Endothelial cell of umbilical vein (primary cell): ENCODE data around the gene CCDC157. TPM values are rescaled to one million over a fixed set of nuclear protein-coding genes. Genes with fewer than 3 reads are reported as not detected.

ENCODE experiments used
- BruUV-seq: library from RNA; stranded (reverse); fragments of 400-500 nt; replicated peaks from 2 replicates; lab custom pipeline; 2021; lab: Mats Ljungman, UMichigan
- CTCF ChIA-PET: fragments of 300-600, 350-600 bp; sonication (Branson Sonifier 250); formaldehyde crosslinking; loops from one replicate; lab custom pipeline; 2021; ENCODE audit warnings: antibody characterized with exemption, inconsistent platforms; lab: Charles Lee
- POLR2A ChIA-PET: fragments of 300-600, 350-600 bp; sonication (Branson Sonifier 250); formaldehyde crosslinking; loops from one replicate; lab custom pipeline; 2021; ENCODE audit warnings: antibody characterized with exemption, inconsistent platforms; lab: Charles Lee
- DNase-seq: peaks from one replicate; pipeline ENCODE4 v3.0.0-alpha.2; 2011; ENCODE audit warnings: low read depth, low spot score
- FAIRE-seq: peaks from 2 replicates; lab custom pipeline; 2011; peaks lifted over from hg19 to GRCh38; lab: Jason Lieb, UNC
- H2AFZ ChIP-seq: 2 replicates; pipeline ENCODE4 v1.6.0; 2012; ENCODE audit warnings: low read depth, low read length, control low read depth, inconsistent platforms
- H3K27ac ChIP-seq: 2 replicates; pipeline ENCODE4 v1.5.1; 2011; ENCODE audit warnings: low read depth, mild to moderate bottlenecking, control low read depth, low read length, moderate library complexity; ENCODE audit not compliant: insufficient read depth
- H3K27me3 ChIP-seq, 2 experiments: 2 replicates each; pipeline versions ENCODE4 v1.6.0 to v1.6.1; 2011; ENCODE audit warnings: low read length in 2 of 2, mixed read lengths in 1 of 2; ENCODE audit not compliant: control insufficient read depth in 2 of 2, insufficient read depth in 2 of 2
- H3K36me3 ChIP-seq, 2 experiments: 2 replicates in 1 of 2; 3 replicates in 1 of 2; pipeline ENCODE4 v1.5.1; 2011; ENCODE audit warnings: low read length in 2 of 2, mild to moderate bottlenecking in 1 of 2, moderate library complexity in 1 of 2; ENCODE audit not compliant: control insufficient read depth in 2 of 2, insufficient read depth in 2 of 2; ENCODE audit errors: extremely low read depth in 1 of 2
- H3K4me1 ChIP-seq: 3 replicates; pipeline ENCODE4 v1.5.1; 2011; ENCODE audit warnings: mild to moderate bottlenecking, low read length; ENCODE audit not compliant: control insufficient read depth, insufficient read depth; ENCODE audit errors: extremely low read depth
- H3K4me2 ChIP-seq: 2 replicates; pipeline ENCODE4 v1.6.1; 2011; ENCODE audit warnings: low read length, control low read depth, mixed read lengths; ENCODE audit not compliant: insufficient read depth
- H3K4me3 ChIP-seq, 3 experiments: fragments of 200-600 bp in 1 of 3; sonication (generic), shearing (Covaris generic) in 1 of 3; replicated peaks in 1 of 3; 2 replicates each; pipeline ENCODE4 v1.5.1; 2011 to 2016; ENCODE audit warnings: control low read depth in 3 of 3, low read length in 3 of 3, mild to moderate bottlenecking in 2 of 3, inconsistent platforms in 1 of 3, low read depth in 1 of 3, moderate library complexity in 1 of 3; ENCODE audit not compliant: insufficient read depth in 1 of 3
- H3K79me2 ChIP-seq: 2 replicates; pipeline ENCODE4 v1.6.0; 2012; ENCODE audit warnings: low read length, inconsistent platforms; ENCODE audit not compliant: control insufficient read depth, insufficient read depth
- H3K9ac ChIP-seq: replicated peaks from 2 replicates; pipeline ENCODE3; 2011; ENCODE audit warnings: low read length, control low read depth; ENCODE audit not compliant: insufficient read depth; ENCODE audit errors: extremely low read depth
- H3K9me1 ChIP-seq: replicated peaks from 3 replicates; pipeline ENCODE4 v1.6.0; 2011; ENCODE audit warnings: mild to moderate bottlenecking, low read length; ENCODE audit not compliant: control insufficient read depth, insufficient read depth; ENCODE audit errors: extremely low read depth
- H3K9me3 ChIP-seq: replicated peaks from 2 replicates; pipeline ENCODE4 v1.5.1; 2012; ENCODE audit warnings: low read length, inconsistent platforms; ENCODE audit not compliant: control insufficient read depth, insufficient read depth
- H4K20me1 ChIP-seq: replicated peaks from 2 replicates; pipeline ENCODE3; 2011; ENCODE audit warnings: mild to moderate bottlenecking, low read length; ENCODE audit not compliant: control insufficient read depth, insufficient read depth; ENCODE audit errors: extremely low read depth
- FOS ChIP-seq: IDR thresholded peaks from 2 replicates; pipeline ENCODE4 v1.6.1; 2011; ENCODE audit warnings: mild to moderate bottlenecking, low read length, moderate library complexity, borderline replicate concordance; ENCODE audit not compliant: insufficient read depth
- GATA2 ChIP-seq: IDR thresholded peaks from 2 replicates; pipeline ENCODE4 v1.7.0; 2011; ENCODE audit warnings: low read depth, mild to moderate bottlenecking, moderate library complexity, mixed read lengths, low read length; ENCODE audit not compliant: insufficient read length, insufficient read depth
- JUN ChIP-seq: IDR thresholded peaks from 2 replicates; pipeline ENCODE4 v1.6.1; 2011; ENCODE audit warnings: borderline replicate concordance, low read depth; ENCODE audit not compliant: insufficient read length, insufficient read depth
- POLR2A ChIP-seq: IDR thresholded peaks from 2 replicates; pipeline ENCODE4 v1.6.1; 2012; ENCODE audit warnings: low read depth, mild to moderate bottlenecking, control low read depth, low read length
- POLR2AphosphoS5 ChIP-seq: IDR thresholded peaks from 2 replicates; pipeline ENCODE4 v1.6.1; 2012; ENCODE audit warnings: low read depth, mild to moderate bottlenecking, control low read depth, low read length, moderate library complexity; ENCODE audit not compliant: insufficient read depth
- dilution Hi-C: fragments of 300-500 bp; cut with MboI; formaldehyde crosslinking; loops from one replicate; pipeline ENCODE4 v1.15.0; 2019; ENCODE audit warnings: low sequenced_read_pairs; ENCODE audit not compliant: extremely low pct_ligation_motif_present
- intact Hi-C: fragments of 100-400 bp; cut with micrococcal nuclease; formaldehyde crosslinking; loops from one replicate; pipeline ENCODE4 v1.10.0; 2022
- polyA plus RNA-seq, 4 experiments: library from polyadenylated mRNA; depleted of rRNA in 3 of 4; stranded (reverse) in 3 of 4; unstranded in 1 of 4; fragments of >200 nt; gene quantifications; 2 replicates each; pipeline versions ENCODE4 v1.2.1 to v1.2.3, GENCODE V29; 2011 to 2012; ENCODE audit warnings: missing spikeins in 1 of 4
- total RNA-seq: library from RNA; stranded (reverse); gene quantifications from 2 replicates; pipeline ENCODE4 v1.2.3, GENCODE V29; 2021
- TF ChIP-seq, protein P1 (sequence below): IDR thresholded peaks from 2 replicates; pipeline ENCODE4 v1.6.1; 2011; ENCODE audit not compliant: insufficient read depth, insufficient read length

The CCDC157 gene
- total and polyA plus RNA-seq, 2 donors (not counting 3 experiments of a cell fraction or from before 2014, with no cell fraction given) = 2.1 to 3.1 TPM

DNA sequence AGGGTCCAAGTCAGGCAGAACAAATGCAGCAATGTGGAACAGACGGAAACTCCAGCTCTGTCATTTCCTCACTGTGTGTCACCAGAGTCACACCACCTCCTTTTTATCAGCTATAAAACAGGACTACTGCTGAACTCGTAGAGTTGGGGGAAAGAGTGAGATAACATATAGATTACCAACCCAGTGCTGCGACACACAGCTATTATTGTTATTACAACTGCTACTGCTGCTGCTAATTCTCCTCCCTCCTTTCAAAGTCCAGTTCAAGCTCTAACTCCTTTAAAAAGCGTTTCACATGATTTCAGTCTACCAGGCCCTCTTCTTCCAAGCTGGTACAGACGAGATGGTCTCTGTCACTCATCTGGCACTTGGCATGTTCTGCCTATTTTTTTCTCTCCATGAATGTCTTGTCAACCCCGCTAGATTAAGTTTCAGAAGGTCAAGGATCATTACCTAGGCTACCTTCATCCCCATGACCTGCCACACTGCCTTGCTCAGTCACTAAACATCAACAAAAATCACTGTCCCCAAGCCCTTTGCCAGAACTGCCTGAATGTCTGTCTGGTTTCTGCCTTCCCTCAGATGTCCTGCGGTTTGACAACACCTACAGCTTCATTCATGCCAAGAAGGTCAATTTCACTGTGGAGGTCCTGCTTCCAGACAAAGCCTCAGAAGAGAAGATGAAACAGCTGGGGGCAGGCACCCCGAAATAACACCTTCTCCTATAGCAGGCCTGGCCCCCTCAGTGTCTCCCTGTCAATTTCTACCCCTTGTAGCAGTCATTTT lies 65.1 kb downstream of the CCDC157 start:
- H2AFZ ChIP-seq = no peak overlapping the region
- intact Hi-C loops = loop anchor here (10.0 kb wide), 2 partner anchors 183 to 1037 kb away; partner anchors contain the start of genes AP1B1 and TCN2
- BruUV-seq = TSS peak; percentile 69

More for the DNA sequence above, 65.1 kb downstream of the CCDC157 start:
- POLR2A ChIA-PET = interaction anchor here (0.6 to 1.7 kb wide), 3 partner anchors 20 to 561 kb away, joined by 3 to 4 read pairs (median 3); partner anchors contain the start of gene SEC14L2
- DNase-seq (peak; percentile 76), FAIRE-seq (peak; percentile 87)
- H3K4me3 ChIP-seq = peak overlapping the region in 1 of 3 experiments; percentile 36
- no peaks in the 10 kb centered on the region for H3K27me3 ChIP-seq
- H3K9me1 ChIP-seq = no peaks in the 10 kb centered on the region
- H3K27ac ChIP-seq = peak overlapping the region; percentile 98
- peaks cover under 1% of the 10 kb centered on the region for H3K79me2 ChIP-seq
- H3K4me2 ChIP-seq = peak overlapping the region; percentile 79
- peaks cover 57% of the 10 kb centered on the region for H3K4me1 ChIP-seq
- H3K36me3 ChIP-seq = peaks cover 6 to 8% of the 10 kb centered on the region in 2 experiments
- CTCF ChIA-PET = interaction anchor here (0.6 to 3.3 kb wide), 9 partner anchors 11 to 134 kb away, joined by 3 to 17 read pairs (median 5); partner anchors contain the start of genes RNF215, SEC14L2 and TBC1D10A
- H4K20me1 ChIP-seq = no peaks in the 10 kb centered on the region
- dilution Hi-C loops = no loop called here
- H3K9ac ChIP-seq = peak overlapping the region; percentile 82
- TF ChIP-seq GATA2 (peak; percentile 80), JUN (peak; percentile 55), FOS (peak; percentile 77), POLR2A (no peak), POLR2AphosphoS5 (peak; percentile 50)
- TF ChIP-seq, protein P1, sequence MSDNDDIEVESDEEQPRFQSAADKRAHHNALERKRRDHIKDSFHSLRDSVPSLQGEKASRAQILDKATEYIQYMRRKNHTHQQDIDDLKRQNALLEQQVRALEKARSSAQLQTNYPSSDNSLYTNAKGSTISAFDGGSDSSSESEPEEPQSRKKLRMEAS = no peak
- H3K9me3 ChIP-seq = no peaks in the 10 kb centered on the region
